BJ (cell line): ENCODE measurements around the gene COLEC12. TPM values are rescaled to one million over a fixed set of nuclear protein-coding genes. Genes with fewer than 3 reads are reported as not detected.

ENCODE experiments used
- CTCF ChIA-PET: fragments of 350-600 bp; formaldehyde crosslinking; extraction: SDS; loops from one replicate; lab custom pipeline; 2021; ENCODE audit warnings: antibody characterized with exemption, inconsistent platforms; lab: Yijun Ruan, JAX
- POLR2A ChIA-PET: fragments of 300-600 bp; sonication (Branson Sonifier 250); formaldehyde crosslinking; extraction: SDS; loops from one replicate; lab custom pipeline; 2021; ENCODE audit warnings: antibody characterized with exemption; lab: Charles Lee
- DNase-seq: peaks from one replicate; pipeline ENCODE4 v3.0.0-alpha.2; 2011; ENCODE audit warnings: low read depth
- H3K27me3 ChIP-seq: 2 replicates; pipeline ENCODE4 v1.6.0; 2011; ENCODE audit warnings: low read length; ENCODE audit not compliant: control insufficient read depth, insufficient read depth
- H3K36me3 ChIP-seq: 2 replicates; pipeline ENCODE4 v1.5.1; 2011; ENCODE audit warnings: low read length; ENCODE audit not compliant: control insufficient read depth, insufficient read depth
- H3K4me3 ChIP-seq: 2 replicates; pipeline ENCODE4 v1.5.1; 2011; ENCODE audit warnings: low read depth, mild to moderate bottlenecking, control low read depth, low read length
- CTCF ChIP-seq: IDR thresholded peaks from 2 replicates; pipeline ENCODE4 v1.5.1; 2011; ENCODE audit warnings: low read depth, mild to moderate bottlenecking, control low read depth, inconsistent platforms, low read length, moderate library complexity; ENCODE audit not compliant: insufficient read depth
- polyA plus RNA-seq: library from polyadenylated mRNA; depleted of rRNA; stranded (reverse); fragments of >200 nt; gene quantifications from 2 replicates; pipeline ENCODE4 v1.2.3, GENCODE V29; 2011

The COLEC12 gene
- polyA plus RNA-seq, 1 experiment: 41.1 TPM

- no peak for DNase-seq
- ChIA-PET CTCF (interaction anchor here (0.7 kb wide), 1 partner anchor 195 kb away, joined by 3 read pairs; no protein-coding TSS in a partner anchor), POLR2A (no interaction called here)
- no peak overlapping the region for H3K4me3 ChIP-seq
- no peak for TF ChIP-seq CTCF
- H3K27me3 ChIP-seq: no peaks in the 10 kb centered on the region
- H3K36me3 ChIP-seq: no peaks in the 10 kb centered on the region
These were observed 83.6 kb downstream of the COLEC12 start for GRCh38 chr18:416930-417329.

DNA sequence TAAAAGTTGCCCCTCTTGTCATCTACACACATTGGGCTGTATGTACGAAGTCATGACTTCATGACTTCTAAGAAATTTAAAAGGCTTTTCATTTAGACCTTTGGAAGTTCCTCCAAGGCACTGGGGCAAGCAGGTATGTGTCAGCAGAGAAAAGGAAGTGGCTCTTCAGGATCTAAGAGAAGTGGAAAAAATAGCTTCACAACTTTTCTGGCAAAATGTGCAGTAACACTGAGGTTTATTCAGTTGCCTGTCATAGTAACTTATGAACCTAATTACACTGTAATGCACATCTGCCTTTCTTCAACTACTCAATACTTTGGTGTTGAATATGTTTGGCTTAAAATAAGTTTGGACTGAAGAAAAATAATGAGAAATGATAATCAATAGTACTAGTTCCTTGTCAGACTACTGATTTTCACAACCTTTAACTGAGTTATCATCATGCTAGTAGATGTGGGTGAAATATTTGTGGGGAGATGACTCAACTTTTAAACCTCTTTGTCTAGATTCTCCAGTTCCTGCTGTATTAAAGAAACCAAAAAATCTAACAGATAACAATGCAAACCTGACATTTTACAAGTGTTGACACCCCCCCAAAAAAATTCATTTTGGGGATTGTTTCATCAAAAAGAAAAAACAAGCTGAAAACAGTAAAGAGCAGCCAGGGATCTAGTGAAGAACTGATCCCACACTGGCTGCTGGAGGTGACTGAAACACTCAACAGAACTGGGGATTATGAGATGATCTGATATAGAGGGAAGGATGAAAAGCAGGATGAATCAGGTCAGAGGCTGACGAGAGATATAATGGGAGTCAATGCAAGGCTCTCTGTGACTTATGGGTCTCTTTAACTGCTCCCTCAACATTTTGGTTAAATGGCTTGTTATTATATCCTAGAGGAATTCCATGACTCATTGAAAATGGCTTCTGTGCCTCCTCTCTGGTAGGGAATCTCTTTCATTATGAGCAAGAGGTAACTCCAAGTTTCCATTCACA is 84.6 kb downstream of the COLEC12 start:
- Histone ChIP-seq H3K27me3 (no peaks in the 10 kb centered on the region), H3K4me3 (no peak overlapping the region), H3K36me3 (no peaks in the 10 kb centered on the region)
- ChIA-PET POLR2A (no interaction called here), CTCF (interaction anchor here (0.6 kb wide), 1 partner anchor 163 kb away, joined by 3 read pairs; no protein-coding TSS in a partner anchor)
- DNase-seq: peak; percentile 64
- no peak for TF ChIP-seq CTCF

DNA sequence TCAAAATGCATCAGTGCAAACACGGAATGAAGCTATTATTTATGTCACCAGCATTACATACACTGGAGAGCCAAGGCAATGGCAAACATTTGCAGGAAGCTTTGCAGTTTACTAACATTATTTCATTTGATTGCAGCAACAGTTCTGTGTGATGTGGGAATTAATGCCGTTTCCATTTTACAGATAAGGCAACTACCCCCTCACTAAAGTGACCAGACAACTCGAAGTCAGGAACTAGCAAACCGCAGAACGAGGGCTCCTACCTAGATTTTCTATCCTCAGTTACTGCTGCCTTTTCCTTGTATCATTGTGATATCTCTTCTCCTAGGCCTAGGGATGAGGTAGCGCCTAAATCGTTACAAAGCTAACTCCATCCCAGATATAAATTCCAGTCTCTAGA is 85.5 kb downstream of the COLEC12 start:
- DNase-seq: no peak
- no peak for TF ChIP-seq CTCF
- H3K27me3 ChIP-seq: no peaks in the 10 kb centered on the region
- no peak overlapping the region for H3K4me3 ChIP-seq
- ChIA-PET POLR2A (no interaction called here), CTCF (no interaction called here)
- H3K36me3 ChIP-seq: no peaks in the 10 kb centered on the region

- Histone ChIP-seq H3K27me3 (no peaks in the 10 kb centered on the region), H3K4me3 (no peak overlapping the region), H3K36me3 (no peaks in the 10 kb centered on the region)
- TF ChIP-seq CTCF: no peak
- ChIA-PET CTCF (no interaction called here), POLR2A (no interaction called here)
- no peak for DNase-seq
These were observed 87.3 kb downstream of the COLEC12 start for GRCh38 chr18:413233-413632.

- H3K27me3 ChIP-seq: no peaks in the 10 kb centered on the region
- H3K36me3 ChIP-seq: peaks cover 2% of the 10 kb centered on the region; the same call in 1 of the 2 replicates
- no peak for TF ChIP-seq CTCF
- CTCF ChIA-PET: no interaction called here
- POLR2A ChIA-PET: no interaction called here
- DNase-seq: no peak
- H3K4me3 ChIP-seq: no peak overlapping the region
These were observed 90.5 kb downstream of the COLEC12 start for GRCh38 chr18:410047-410455.
